ENCODE measurements around the gene RSAD1. TPM values are rescaled to one million over a fixed set of nuclear protein-coding genes. Genes with fewer than 3 reads are reported as not detected.
"Not testable (repeated sequence)": the region's sequence is repeated elsewhere in the genome, so short reads cannot be mapped to it uniquely, and the experiment has no call there.

RSAD1 gene
- total RNA-seq, 2 experiments from 2014 or later: 44.2 to 46.9 TPM

DNA sequence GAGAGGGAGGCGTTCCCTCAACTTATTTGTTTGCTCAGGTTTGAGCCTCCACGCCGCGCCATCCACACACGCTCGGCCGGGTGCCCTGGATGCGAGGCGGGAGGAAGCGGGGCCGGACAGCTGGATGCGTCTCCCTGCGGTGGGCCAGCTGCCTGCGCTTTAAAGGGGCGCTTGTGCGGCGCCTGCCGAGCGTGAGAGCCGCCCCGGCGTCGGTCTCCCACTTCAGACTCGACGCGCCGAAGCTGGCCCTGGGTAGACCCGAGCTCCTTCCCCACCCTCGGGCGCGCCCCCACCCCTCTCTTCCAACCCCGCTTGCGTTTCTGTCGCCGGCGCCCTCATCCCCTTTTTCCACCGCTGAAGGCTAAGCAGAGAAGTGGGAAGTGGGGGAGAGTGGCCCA, 9.5 kb upstream of the RSAD1 start:
- ChIA-PET POLR2A (no interaction called here), CTCF (no interaction called here)

DNA sequence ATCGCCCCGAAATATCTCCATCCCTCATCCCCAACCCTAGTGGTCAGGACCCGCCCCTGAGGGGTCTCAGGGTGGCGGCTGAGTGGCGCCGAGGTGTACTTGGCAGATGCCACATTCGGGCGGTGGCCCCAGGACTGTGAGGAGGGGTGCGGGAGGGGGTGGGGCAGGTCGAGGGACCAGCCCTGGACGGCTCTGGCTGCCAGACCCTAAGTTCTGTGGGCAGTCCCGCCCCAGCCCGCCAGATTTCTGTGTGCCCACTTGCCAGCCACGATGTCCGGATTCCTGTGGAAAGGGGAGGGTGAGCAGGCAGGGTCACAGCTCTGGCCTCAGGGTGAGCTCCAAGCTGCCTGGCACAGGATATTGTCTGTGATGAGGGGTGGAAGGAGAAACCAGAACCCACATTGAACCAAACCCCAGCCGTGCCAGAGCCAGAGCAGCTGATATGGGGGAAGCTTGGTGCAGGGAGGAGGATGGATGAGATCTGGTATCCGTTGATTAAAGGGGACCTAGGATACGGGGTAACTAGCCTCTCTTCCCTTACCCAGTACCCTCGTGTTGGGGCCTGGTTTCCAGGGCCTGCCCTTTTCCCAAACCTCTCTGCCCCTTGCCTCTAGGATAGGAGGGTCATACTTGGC, 8.9 kb upstream of the RSAD1 start:
- POLR2A ChIA-PET: no interaction called here
- CTCF ChIA-PET: interaction anchor here (0.6 kb wide), 1 partner anchor 8 kb away, joined by 3 read pairs; no protein-coding TSS in a partner anchor

DNA sequence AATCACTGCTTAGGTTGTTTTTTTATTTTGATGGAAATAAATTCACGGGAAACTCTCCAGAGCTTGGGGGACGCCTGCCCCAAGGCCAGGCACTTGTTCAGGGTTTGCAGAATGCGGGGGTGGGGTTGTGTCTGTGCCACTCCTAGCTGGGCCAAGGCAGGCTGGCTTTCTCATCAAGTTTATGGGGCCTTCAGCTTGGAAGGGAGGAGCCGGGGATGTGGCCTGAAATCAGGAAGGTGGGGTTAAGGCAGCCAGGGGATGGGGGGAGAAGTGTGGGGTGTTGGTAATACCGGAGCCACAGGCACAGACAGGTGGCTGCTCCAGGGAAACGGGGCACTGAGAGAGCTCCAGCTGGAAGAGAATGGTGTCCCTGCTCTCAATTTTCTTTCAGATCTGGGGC, 8.2 kb upstream of the RSAD1 start:
- POLR2A ChIA-PET: no interaction called here
- CTCF ChIA-PET: interaction anchor here (0.6 kb wide), 1 partner anchor 8 kb away, joined by 3 read pairs; no protein-coding TSS in a partner anchor

DNA sequence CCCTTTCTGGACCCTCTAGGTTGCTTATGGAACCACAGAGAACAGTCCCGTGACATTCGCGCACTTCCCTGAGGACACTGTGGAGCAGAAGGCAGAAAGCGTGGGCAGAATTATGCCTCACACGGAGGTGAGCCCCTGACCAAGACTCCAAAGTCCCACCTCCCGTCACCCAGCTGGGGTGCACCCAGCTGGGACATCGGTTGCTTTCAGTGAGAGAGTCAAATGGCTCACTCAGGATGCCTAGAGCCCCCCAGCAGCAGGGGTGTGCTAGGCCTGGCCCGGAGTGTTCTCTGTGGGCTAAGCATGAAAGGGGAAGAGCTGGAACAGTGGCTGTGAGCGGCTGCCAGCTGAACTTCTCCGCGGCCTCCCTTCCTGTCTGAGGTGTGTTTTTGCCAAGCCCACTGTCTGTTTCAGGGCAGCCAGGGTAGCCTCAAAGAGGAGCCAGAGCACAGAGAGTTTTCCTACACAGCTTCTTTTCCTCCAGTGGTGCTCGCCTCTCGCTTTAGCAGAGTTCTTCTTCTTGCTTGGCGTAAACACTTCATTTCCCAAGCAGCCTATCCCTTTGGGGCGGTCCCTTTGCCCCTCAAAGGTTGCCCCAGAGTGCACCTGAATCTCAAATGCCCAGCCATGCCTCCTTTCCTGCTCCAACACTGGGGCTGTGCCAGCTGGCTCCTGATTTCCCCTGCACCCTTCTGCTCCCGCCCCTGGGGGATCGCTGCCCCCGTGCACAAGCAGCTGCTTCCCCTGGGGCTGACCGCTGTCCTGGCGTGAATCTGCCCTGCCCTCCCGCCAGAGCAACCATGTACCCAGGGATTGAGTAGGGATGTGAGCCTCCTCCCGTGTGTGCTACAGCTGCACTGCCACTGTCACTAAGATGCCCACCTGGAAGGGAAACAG, 7.4 kb upstream of the RSAD1 start:
- ChIA-PET CTCF (interaction anchor here (1.1 kb wide), 1 partner anchor 109 kb away, joined by 3 read pairs; no protein-coding TSS in a partner anchor), POLR2A (no interaction called here)

DNA sequence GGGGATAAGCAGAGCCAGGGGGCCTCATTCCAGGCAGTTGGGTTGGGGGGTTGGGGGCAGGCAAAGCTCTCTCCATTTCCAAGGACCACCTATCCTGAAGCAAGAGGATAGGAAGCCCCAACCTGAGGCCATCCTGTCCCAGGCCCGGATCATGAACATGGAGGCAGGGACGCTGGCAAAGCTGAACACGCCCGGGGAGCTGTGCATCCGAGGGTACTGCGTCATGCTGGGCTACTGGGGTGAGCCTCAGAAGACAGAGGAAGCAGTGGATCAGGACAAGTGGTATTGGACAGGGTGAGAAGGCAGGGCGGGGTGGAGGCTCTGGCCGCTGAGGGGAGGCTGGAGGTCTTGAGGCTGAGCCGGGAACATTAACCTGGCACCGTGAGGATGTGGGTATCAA, 6.4 kb upstream of the RSAD1 start:
- CTCF ChIA-PET: interaction anchor here (1.1 kb wide), 1 partner anchor 110 kb away, joined by 3 read pairs; no protein-coding TSS in a partner anchor
- POLR2A ChIA-PET: no interaction called here

DNA sequence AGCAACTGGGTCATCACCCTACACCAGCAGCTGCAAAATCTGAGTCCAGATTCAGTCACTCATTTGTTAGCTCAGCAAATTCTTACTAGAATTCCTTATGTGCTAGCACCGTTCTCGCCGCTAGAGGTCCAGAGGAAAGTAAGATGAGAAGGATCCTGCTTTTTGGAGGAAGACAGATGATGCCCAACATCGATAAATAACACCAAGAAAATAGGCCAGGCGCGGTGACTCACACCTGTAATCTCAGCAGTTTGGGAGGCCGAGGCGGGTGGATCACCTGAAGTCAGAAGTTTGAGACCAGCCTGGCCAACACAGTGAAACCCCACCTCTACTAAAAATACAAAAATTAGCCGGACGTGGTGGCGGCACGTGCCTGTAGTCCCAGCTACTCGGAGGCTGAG, 5.9 kb upstream of the RSAD1 start:
- POLR2A ChIA-PET, CTCF ChIA-PET: not testable (repeated sequence)

DNA sequence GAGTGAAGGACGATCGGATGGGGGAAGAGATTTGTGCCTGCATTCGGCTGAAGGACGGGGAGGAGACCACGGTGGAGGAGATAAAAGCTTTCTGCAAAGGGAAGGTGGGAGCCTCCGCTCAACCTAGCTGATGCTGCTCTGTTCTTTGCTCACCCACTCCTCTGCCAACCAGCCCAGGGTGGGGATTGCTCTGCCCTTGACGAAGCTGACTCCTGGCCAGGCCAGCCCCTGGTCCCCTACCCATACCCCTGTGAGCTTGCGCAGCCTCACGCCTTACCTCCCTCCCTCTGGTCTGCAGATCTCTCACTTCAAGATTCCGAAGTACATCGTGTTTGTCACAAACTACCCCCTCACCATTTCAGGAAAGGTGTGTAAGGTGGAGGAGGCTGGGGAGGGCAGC, 4.8 kb upstream of the RSAD1 start:
- POLR2A ChIA-PET: no interaction called here
- CTCF ChIA-PET: interaction anchor here (2.1 kb wide), 1 partner anchor 77 kb away, joined by 6 read pairs; the partner anchor contains the start of gene LRRC59

DNA sequence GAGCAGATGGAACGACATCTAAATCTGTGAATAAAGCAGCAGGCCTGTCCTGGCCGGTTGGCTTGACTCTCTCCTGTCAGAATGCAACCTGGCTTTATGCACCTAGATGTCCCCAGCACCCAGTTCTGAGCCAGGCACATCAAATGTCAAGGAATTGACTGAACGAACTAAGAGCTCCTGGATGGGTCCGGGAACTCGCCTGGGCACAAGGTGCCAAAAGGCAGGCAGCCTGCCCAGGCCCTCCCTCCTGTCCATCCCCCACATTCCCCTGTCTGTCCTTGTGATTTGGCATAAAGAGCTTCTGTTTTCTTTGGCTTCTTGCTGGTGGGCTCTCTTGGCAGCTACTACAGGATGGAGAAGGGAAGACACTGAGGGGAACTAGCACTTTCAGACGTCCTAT, 4.1 kb upstream of the RSAD1 start:
- POLR2A ChIA-PET: no interaction called here

DNA sequence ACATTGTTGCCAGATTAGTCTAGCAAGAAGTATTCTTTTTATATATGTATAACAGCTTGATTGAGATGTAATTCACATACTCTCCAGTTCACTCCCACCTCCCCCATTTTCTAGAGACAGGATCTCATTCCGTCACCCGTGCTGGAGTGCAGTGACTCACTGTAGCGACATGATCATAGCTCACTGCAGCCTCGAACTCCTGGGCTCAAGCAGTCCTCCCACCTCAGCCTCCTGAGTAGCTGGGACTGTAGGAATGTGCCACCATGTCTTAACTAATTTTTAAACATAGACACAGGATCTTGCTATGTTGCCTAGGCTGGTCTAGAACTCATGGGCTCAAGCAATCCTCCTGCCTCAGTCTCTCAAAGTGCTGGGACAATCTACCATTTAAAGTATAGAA, 3.3 kb upstream of the RSAD1 start:
- POLR2A ChIA-PET: no interaction called here
- CTCF ChIA-PET: interaction anchor here (1.3 to 2.1 kb wide), 2 partner anchors 78 to 87 kb away, joined by 3 to 6 read pairs; partner anchors contain the start of gene LRRC59

More for the DNA sequence above, 4.1 kb upstream of the RSAD1 start:
- CTCF ChIA-PET: interaction anchor here (1.3 to 2.1 kb wide), 2 partner anchors 78 to 88 kb away, joined by 3 to 6 read pairs; partner anchors contain the start of gene LRRC59

DNA sequence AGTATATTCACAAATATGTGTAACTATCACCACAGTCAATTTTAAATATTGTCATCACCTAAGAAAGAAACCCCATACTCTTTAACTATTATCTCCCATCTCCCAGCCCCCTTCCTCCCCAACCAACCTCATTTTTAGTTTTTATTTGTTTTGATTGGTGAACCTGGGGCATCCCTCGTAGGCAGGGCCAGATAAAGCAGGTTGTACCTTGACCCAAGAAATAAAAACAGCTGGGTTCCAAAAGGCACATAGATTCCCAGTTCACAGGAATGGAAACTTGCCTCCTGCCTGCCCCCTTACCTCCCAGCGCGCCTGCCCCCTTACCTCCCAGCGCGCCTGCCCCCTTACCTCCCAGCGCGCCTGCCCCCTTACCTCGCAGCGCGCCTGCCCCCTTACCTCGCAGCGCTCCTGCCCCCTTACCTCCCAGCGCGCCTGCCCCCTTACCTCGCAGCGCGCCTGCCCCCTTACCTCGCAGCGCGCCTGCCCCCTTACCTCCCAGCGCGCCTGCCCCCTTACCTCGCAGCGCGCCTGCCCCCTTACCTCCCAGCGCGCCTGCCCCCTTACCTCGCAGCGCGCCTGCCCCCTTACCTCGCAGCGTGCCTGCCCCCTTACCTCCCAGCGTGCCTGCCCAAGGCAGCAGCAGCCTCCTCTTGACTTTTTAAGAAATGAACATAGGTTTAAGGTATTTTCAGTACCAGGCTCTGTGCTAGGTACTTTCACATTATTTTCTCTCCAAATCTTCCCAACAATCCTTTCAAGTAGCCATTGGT, 2.7 kb upstream of the RSAD1 start:
- POLR2A ChIA-PET: not testable (repeated sequence)
- CTCF ChIA-PET: interaction anchor here (1.3 to 2.1 kb wide), 2 partner anchors 79 to 86 kb away, joined by 3 to 6 read pairs; partner anchors contain the start of gene LRRC59

DNA sequence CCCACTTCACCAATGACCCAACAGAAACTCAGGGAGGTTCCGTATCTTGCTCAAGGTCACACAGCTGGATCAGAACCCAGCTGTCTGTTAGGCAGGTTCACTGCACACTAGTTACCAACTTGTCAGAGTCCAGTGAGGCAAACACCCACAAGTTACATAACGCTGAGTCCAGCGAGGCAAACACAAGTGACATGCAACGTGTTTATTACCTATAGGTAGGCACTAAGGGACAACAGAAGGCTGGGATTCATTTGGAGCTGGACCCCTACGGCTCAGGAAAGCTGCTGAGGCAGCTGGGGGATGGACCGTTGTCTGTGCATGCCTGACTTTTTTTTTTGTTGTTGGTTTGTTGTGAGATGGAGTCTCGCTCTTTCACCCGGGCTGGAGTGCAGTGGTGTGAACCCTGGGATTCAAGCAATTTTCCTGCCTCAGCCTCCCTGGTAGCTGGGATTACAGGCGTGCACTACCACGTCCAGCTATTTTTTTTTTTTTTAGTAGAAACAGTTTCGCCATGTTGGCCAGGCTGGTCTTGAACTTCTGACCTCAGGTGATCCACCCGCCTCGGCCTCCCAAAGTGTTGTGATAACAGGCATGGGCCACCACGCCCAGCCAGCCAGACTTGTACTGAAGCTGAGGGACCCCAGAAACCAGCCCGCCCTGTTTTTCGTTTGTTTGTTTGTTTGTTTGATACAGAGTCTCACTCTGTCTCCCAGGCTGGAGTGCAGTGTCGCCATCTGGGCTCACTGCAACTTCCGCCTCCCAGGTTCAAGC, 1.9 kb upstream of the RSAD1 start:
- POLR2A ChIA-PET: no interaction called here
- CTCF ChIA-PET: no interaction called here

DNA sequence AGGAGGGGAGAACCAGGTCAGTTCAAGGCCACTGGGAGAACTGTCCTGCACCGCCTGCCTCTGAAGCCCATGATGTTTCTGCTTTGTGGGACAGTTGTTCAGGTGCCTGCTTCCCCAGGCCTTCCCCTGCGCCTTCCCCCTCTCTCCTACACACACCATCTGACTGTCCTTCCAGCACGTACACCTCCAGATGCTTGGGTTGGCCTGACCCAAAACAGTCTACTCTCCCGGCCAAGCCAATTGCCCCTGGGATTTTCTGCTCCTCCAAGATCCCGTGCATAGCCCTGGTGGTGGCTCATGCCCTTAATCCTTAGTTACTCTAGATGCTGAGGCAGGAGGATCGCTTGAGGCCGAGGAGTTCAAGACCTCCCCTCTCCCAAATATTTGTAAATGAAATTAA, 684 bp upstream of the RSAD1 start:
- ChIA-PET CTCF (interaction anchor here (0.6 to 2.0 kb wide), 9 partner anchors 8 to 228 kb away, joined by 3 to 10 read pairs (median 4); partner anchors contain the start of gene LRRC59), POLR2A (interaction anchor here (0.6 to 1.9 kb wide), 3 partner anchors 10 to 81 kb away, joined by 3 to 7 read pairs (median 4); partner anchors contain the start of gene LRRC59)

DNA sequence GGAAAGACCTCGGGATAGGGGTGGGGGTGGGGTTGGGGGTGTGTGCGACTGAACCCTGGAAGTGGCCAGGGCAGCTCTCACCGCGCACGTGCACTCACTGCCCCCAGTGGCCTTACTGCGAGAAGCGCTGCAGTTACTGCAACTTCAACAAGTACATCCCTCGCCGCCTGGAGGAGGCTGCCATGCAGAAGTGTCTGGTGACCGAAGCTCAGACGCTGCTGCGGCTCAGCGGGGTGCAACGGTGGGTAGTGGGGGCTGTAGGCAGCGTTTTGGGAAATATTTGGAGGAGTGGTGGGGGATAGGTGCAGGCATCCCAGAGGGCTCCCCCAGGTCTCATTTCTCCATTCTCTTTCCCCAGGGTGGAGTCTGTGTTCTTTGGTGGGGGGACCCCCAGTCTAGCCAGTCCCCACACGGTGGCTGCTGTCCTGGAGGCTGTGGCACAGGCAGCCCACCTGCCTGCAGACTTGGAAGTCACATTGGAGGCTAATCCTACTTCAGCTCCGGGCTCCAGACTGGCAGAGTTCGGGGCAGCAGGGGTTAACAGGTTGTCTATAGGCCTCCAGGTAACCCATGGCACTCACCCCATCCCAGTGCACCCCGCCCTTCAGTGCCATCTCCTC, 972 bp downstream of the RSAD1 start:
- POLR2A ChIA-PET: interaction anchor here (0.6 to 1.9 kb wide), 5 partner anchors 8 to 82 kb away, joined by 3 to 7 read pairs (median 3); partner anchors contain the start of gene LRRC59

DNA sequence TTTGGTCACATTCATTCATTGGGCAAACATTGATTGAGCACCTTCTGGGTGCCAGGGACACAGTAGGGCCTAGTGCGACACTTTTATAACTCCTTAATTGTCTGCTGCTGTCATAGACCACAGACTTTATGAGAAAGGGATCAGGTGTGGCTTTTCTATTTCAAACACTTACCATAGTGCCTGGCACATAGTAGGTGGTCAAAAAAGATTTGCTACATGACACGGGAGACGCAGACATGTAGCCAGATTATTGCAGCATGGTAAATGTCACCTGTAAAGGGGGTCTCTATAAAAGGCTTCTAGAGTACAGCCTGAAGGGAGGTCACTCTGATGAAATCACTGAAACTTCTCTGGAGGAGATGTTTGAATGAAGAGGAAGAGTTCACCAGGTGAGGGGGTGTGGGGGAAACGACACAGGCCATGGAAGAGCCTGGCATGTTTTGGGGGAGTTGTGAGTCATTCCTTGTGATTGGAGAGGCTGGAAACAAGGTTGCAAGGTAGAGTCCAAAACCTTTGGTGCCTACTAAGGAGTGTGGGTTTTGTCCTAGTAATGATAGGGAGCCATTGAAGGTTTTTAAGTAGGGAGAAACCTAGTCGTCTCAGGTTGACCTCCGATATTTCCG, 1.6 kb downstream of the RSAD1 start:
- CTCF ChIA-PET: interaction anchor here (0.9 to 1.6 kb wide), 4 partner anchors 12 to 66 kb away, joined by 3 to 4 read pairs (median 3); partner anchors contain the start of gene SPATA20
- POLR2A ChIA-PET: interaction anchor here (1.0 kb wide), 1 partner anchor 7 kb away, joined by 3 read pairs; no protein-coding TSS in a partner anchor

More for the DNA sequence above, 972 bp downstream of the RSAD1 start:
- CTCF ChIA-PET: interaction anchor here (0.8 to 2.0 kb wide), 10 partner anchors 12 to 117 kb away, joined by 3 to 10 read pairs (median 3); partner anchors contain the start of gene SPATA20

DNA sequence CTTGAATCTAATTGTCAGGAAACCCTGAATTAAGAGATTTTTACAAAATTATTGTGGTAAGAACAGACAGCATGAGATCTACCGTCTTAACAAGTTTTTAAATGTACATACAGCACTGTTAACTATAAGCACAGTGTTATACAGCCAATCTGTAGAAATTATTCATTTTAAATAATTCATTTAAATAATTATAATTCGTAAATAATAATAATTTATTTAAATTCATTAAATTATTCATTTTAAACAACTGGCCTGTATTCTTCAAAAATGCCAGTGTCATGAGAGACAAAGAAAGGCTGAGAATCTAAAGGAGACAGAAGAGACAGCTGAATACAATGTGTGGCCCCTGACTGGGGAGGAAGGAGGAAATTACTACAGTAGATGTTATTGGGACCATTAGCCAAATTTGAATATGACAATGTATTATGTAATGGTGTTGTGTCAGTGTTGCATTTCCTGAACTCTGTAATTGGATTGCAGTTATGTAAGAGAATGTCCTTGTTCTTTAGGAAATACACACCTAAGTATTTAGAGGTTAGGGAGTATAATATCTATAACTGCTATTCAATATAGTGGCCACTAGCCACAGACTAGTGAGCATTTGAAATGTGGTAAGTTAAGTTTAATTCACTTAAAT, 2.3 kb downstream of the RSAD1 start:
- CTCF ChIA-PET: interaction anchor here (0.7 to 0.9 kb wide), 2 partner anchors 13 to 147 kb away, joined by 3 read pairs; no protein-coding TSS in a partner anchor

DNA sequence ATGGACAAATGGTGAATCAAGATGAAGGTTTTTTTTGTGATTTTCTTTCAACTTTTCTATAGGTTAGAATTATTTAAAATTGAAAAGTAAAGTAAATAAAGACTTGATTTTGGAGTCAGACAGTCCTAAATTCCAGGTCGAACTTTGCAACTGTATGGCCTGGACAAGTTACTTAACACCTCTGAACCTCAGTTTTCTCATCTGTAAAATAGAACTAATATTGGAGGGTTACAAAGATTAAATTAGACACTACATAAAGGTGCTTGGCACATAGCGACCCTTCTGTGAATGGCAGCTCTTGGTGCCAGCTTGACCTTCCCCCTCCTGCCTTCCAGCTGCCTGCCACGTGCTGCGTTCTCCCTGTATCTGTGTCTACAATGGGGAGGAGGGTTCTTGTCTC, 3.0 kb downstream of the RSAD1 start:
- CTCF ChIA-PET: interaction anchor here (0.7 to 2.0 kb wide), 6 partner anchors 12 to 147 kb away, joined by 3 to 14 read pairs (median 4); partner anchors contain the start of gene LRRC59
- POLR2A ChIA-PET: no interaction called here

More for the DNA sequence above, 2.3 kb downstream of the RSAD1 start:
- POLR2A ChIA-PET: no interaction called here

DNA sequence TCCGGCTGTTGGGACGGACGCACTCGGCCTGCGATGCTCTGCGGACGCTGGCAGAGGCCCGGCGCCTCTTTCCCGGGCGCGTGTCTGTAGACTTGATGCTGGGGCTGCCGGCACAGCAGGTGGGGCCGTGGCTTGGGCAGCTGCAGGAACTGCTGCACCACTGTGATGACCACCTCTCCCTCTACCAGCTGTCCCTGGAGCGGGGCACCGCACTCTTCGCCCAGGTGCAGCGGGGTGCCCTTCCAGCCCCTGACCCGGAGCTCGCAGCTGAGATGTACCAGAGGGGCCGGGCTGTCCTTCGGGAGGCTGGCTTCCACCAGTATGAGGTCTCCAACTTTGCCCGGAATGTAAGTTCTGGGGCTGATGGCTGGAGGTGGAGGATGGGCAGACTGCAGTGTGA, 3.5 kb downstream of the RSAD1 start:
- ChIA-PET POLR2A (no interaction called here), CTCF (interaction anchor here (0.7 to 2.0 kb wide), 7 partner anchors 12 to 146 kb away, joined by 3 to 14 read pairs (median 5); partner anchors contain the start of gene LRRC59)

Measured in activated CD8-positive, alpha-beta memory T cell treated with anti-CD3 and anti-CD28 coated beads for 36 hours (primary cell).